NB4 (cell line): Measurements from ENCODE around the gene CNTNAP2.

ENCODE experiments used
- MYC ChIP-seq: IDR thresholded peaks from 2 replicates; pipeline ENCODE4 v1.6.1; 2011; ENCODE audit warnings: low read depth, low read length
- POLR2A ChIP-seq: IDR thresholded peaks from 2 replicates; pipeline ENCODE4 v1.6.1; 2011; ENCODE audit warnings: mild to moderate bottlenecking; ENCODE audit not compliant: insufficient read length; ENCODE audit errors: extremely low read depth
- TF ChIP-seq, protein P1 (sequence below): IDR thresholded peaks from one replicate; pipeline ENCODE4 v1.5.1; 2012; ENCODE audit warnings: low read depth, low read length
- TF ChIP-seq, protein P2 (sequence below): IDR thresholded peaks from 2 replicates; pipeline ENCODE4 v1.6.1; 2011; ENCODE audit warnings: low read depth, low read length

DNA sequence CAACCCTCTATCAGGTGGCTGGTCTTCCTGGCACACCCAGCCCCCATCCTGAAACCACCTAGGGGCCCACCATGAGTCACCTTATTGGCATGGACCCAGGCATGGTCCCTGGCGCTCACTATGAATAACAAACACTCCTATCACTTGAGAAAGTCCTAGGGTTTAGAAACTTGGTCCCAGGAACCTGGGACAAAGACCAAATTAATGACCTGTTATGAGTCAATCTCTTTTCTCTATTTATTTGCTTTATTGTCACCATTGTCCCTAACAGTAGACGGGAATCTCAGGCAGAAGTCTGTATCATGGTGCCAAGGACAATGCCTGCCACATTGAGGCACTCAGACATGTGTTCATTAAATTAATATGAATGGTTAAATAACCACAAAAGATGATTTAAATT, 1874.3 kb downstream of the CNTNAP2 start:
- TF ChIP-seq, protein P1, sequence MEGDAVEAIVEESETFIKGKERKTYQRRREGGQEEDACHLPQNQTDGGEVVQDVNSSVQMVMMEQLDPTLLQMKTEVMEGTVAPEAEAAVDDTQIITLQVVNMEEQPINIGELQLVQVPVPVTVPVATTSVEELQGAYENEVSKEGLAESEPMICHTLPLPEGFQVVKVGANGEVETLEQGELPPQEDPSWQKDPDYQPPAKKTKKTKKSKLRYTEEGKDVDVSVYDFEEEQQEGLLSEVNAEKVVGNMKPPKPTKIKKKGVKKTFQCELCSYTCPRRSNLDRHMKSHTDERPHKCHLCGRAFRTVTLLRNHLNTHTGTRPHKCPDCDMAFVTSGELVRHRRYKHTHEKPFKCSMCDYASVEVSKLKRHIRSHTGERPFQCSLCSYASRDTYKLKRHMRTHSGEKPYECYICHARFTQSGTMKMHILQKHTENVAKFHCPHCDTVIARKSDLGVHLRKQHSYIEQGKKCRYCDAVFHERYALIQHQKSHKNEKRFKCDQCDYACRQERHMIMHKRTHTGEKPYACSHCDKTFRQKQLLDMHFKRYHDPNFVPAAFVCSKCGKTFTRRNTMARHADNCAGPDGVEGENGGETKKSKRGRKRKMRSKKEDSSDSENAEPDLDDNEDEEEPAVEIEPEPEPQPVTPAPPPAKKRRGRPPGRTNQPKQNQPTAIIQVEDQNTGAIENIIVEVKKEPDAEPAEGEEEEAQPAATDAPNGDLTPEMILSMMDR: no peak
- TF ChIP-seq POLR2A (no peak), MYC (no peak)
- TF ChIP-seq, protein P2, sequence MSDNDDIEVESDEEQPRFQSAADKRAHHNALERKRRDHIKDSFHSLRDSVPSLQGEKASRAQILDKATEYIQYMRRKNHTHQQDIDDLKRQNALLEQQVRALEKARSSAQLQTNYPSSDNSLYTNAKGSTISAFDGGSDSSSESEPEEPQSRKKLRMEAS: no peak
